Measurements from ENCODE around the gene RHCG. TPM values are rescaled to one million over a fixed set of nuclear protein-coding genes. Genes with fewer than 3 reads are reported as not detected.

RHCG gene
- total RNA-seq, 5 donors from 2014 or later (not counting 1 experiment from before 2014, with no cell fraction given), result not detected

DNA sequence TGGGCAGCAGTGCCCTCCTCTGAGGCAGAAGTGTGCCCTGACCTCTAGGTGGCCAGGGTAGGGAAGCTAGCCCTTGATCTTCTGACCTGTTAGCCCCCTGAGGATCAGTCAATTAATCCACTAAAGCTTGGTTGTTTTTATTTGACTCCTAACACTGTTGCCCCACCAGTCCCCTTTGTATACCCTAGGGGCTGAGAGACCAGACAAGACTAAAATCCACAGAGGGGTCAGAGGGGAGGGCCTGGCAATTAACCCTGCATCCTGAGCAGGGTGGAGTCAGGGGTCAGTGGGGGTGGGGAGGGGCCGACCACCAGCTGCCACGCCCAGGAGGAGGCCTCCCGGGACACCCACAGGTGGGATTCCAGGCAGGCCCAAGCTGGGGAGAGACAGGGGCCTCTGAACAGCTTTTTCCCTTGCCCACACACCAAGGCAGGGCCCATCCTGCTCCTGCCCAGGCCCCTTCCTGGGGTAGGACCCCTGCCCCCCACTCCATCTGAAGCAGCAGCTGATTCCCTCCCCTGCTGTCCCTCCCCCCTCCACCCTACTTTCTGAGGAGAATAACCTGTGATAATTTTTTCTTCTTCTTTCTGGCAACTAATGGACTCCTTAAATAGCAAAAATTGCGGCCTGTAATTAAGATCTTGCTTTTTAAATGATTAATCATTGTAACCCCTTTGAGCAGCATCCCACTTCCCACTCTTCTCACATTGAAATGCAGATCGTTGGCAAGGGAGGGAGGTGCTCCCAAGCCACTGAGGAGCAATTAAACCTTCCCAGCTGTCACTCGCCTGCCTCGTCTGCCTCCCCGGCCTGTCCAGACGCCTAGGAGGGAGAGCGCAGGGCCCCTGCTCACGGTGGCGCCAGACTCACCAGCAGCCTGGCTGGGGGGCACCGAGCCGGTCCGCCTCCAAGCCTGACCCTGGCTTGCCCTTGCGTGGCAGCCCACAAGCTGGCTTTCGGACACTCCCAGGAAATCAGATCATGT is 51.9 kb downstream of the RHCG start:
- Histone ChIP-seq H3K4me1 (ENCODE audit: control insufficient read depth in 1 of 2, extremely low read depth in 1 of 2, insufficient read depth in 2 of 2, low read length in 2 of 2) (no peaks in the 10 kb centered on the region), H3K36me3 (ENCODE audit: control insufficient read depth in 2 of 2, extremely low read depth in 1 of 2, insufficient read depth in 1 of 2, low read length in 1 of 2) (no peaks in the 10 kb centered on the region), H3K27me3 (replicated peaks in 1 of 2; ENCODE audit: control insufficient read depth in 2 of 2, extremely low read depth in 1 of 2, insufficient read depth in 2 of 2, low read length in 1 of 2) (peaks cover 7 to 63% of the 10 kb centered on the region in 2 experiments), H3K4me3 (ENCODE audit: control insufficient read depth in 1 of 2, extremely low read depth in 1 of 2, low read length in 1 of 2) (no peak overlapping the region), H3K27ac (ENCODE audit: low read length) (no peak overlapping the region), H3K9me3 (no peaks in the 10 kb centered on the region)
- Mint-ChIP-seq H3K4me3 (no peak overlapping the region), H3K4me1 (peaks cover 0 to 4% (median 0%) of the 10 kb centered on the region in 3 donors), H3K36me3 (no peaks in the 10 kb centered on the region), H3K9me3 (no peaks in the 10 kb centered on the region), H3K27ac (no peak overlapping the region), H3K27me3 (peaks cover 41 to 50% of the 10 kb centered on the region in 2 donors)
- ChIA-PET CTCF (interaction anchor here in 1 of 2 donors (0.7 kb wide), 1 partner anchor 16 kb away, joined by 3 read pairs; no protein-coding TSS in a partner anchor), POLR2A (no interaction called here)
- DNase-seq, result no peak
- no peak for ATAC-seq (replicated peaks in 1 of 4)
- 69% methylated on average over 11 of the region's 17 CpGs for WGBS (ENCODE audit: insufficient coverage)

DNA sequence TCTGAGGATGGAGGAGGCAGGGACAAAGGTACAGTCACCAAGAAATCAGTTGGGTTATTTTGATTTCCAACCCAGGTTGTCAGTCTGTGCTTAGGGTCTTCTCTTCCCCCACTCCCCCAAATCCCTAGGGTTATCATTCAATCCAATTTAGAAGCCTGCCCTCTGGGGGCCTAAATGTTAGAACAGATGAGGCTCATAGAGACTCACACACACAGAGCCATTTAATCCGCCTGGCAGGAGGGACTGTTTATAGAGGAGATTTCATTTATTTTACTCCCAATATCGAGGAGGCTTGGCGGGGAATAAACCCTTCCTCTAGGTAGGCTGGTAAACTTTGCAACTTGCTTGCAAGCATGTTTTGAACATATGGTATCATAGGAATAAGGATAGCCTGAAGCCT is 52.8 kb downstream of the RHCG start:
- Histone ChIP-seq H3K27me3 (replicated peaks in 1 of 2; ENCODE audit: control insufficient read depth in 2 of 2, extremely low read depth in 1 of 2, insufficient read depth in 2 of 2, low read length in 1 of 2) (peaks cover 5 to 61% of the 10 kb centered on the region in 2 experiments), H3K36me3 (ENCODE audit: control insufficient read depth in 2 of 2, extremely low read depth in 1 of 2, insufficient read depth in 1 of 2, low read length in 1 of 2) (no peaks in the 10 kb centered on the region), H3K27ac (ENCODE audit: low read length) (no peak overlapping the region), H3K9me3 (no peaks in the 10 kb centered on the region), H3K4me3 (ENCODE audit: control insufficient read depth in 1 of 2, extremely low read depth in 1 of 2, low read length in 1 of 2) (no peak overlapping the region), H3K4me1 (ENCODE audit: control insufficient read depth in 1 of 2, extremely low read depth in 1 of 2, insufficient read depth in 2 of 2, low read length in 2 of 2) (no peaks in the 10 kb centered on the region)
- no peak overlapping the region for H3K4me3 Mint-ChIP-seq
- peaks cover 45 to 56% of the 10 kb centered on the region in 2 donors for H3K27me3 Mint-ChIP-seq
- ChIA-PET POLR2A (no interaction called here), CTCF (no interaction called here)
- H3K9me3 Mint-ChIP-seq, result no peaks in the 10 kb centered on the region
- H3K4me1 Mint-ChIP-seq, result peaks cover 0 to 4% (median 0%) of the 10 kb centered on the region in 3 donors
- ATAC-seq (replicated peaks in 1 of 4), result no peak
- DNase-seq, result no peak
- H3K36me3 Mint-ChIP-seq, result no peaks in the 10 kb centered on the region
- no CpG with 5 or more reads among the region's 3 CpGs for WGBS (ENCODE audit: insufficient coverage)
- no peak overlapping the region for H3K27ac Mint-ChIP-seq

- Mint-ChIP-seq H3K4me1 (peaks cover 0 to 4% (median 0%) of the 10 kb centered on the region in 3 donors), H3K27me3 (peaks cover 43 to 54% of the 10 kb centered on the region in 2 donors)
- peak in 15 of 35 experiments; percentile 2 to 21 (median 13) for DNase-seq
These were observed 53.6 kb downstream of the RHCG start for GRCh38 chr15:89442671-89443307.

DNA sequence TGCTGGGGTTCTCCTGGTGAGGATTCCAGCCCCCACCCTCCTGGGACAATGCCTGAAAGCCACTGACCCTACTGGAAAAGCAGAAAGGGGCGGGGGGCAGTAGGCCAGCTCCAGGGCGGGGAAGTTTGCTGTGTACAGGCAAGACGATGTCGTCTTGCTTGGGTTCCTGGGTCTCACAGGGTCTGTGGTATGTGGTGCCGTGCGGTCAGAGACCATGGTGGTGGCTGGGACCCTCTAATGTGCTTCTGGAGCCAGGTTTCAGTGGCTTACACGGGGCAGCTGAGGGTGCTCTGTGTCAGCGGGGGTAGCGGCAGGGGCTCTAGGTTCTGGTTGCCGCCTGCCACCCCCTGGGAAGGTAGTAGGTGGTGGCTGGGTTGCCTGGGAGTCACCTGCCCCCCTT is 54.2 kb downstream of the RHCG start:
- H3K9me3 ChIP-seq, result no peaks in the 10 kb centered on the region
- Mint-ChIP-seq H3K9me3 (no peaks in the 10 kb centered on the region), H3K36me3 (no peaks in the 10 kb centered on the region), H3K27ac (no peak overlapping the region), H3K4me3 (no peak overlapping the region), H3K27me3 (peaks cover 43 to 50% of the 10 kb centered on the region in 2 donors), H3K4me1 (peaks cover 0 to 4% (median 0%) of the 10 kb centered on the region in 3 donors)
- no peak for ATAC-seq (replicated peaks in 1 of 4)
- no peak overlapping the region for H3K4me3 ChIP-seq (ENCODE audit: control insufficient read depth in 1 of 2, extremely low read depth in 1 of 2, low read length in 1 of 2)
- H3K4me1 ChIP-seq (ENCODE audit: control insufficient read depth in 1 of 2, extremely low read depth in 1 of 2, insufficient read depth in 2 of 2, low read length in 2 of 2), result no peaks in the 10 kb centered on the region
- H3K27me3 ChIP-seq (replicated peaks in 1 of 2; ENCODE audit: control insufficient read depth in 2 of 2, extremely low read depth in 1 of 2, insufficient read depth in 2 of 2, low read length in 1 of 2), result peaks cover 0 to 57% of the 10 kb centered on the region in 2 experiments
- H3K36me3 ChIP-seq (ENCODE audit: control insufficient read depth in 2 of 2, extremely low read depth in 1 of 2, insufficient read depth in 1 of 2, low read length in 1 of 2), result no peaks in the 10 kb centered on the region
- ChIA-PET CTCF (interaction anchor here in 1 of 2 donors (1.4 kb wide), 1 partner anchor 83 kb away, joined by 4 read pairs; no protein-coding TSS in a partner anchor), POLR2A (no interaction called here)
- no peak overlapping the region for H3K27ac ChIP-seq (ENCODE audit: low read length)
- DNase-seq, result no peak
- WGBS (ENCODE audit: insufficient coverage), result 78% methylated on average over 8 of the region's 10 CpGs

More at GRCh38 chr15:89442671-89443307, 53.6 kb downstream of the RHCG start:
- ChIA-PET CTCF (interaction anchor here in 1 of 2 donors (1.4 kb wide), 1 partner anchor 84 kb away, joined by 4 read pairs; no protein-coding TSS in a partner anchor), POLR2A (no interaction called here)
- Histone ChIP-seq H3K36me3 (ENCODE audit: control insufficient read depth in 2 of 2, extremely low read depth in 1 of 2, insufficient read depth in 1 of 2, low read length in 1 of 2) (no peaks in the 10 kb centered on the region), H3K27ac (ENCODE audit: low read length) (no peak overlapping the region), H3K4me1 (ENCODE audit: control insufficient read depth in 1 of 2, extremely low read depth in 1 of 2, insufficient read depth in 2 of 2, low read length in 2 of 2) (no peaks in the 10 kb centered on the region), H3K4me3 (ENCODE audit: control insufficient read depth in 1 of 2, extremely low read depth in 1 of 2, low read length in 1 of 2) (no peak overlapping the region), H3K9me3 (no peaks in the 10 kb centered on the region), H3K27me3 (replicated peaks in 1 of 2; ENCODE audit: control insufficient read depth in 2 of 2, extremely low read depth in 1 of 2, insufficient read depth in 2 of 2, low read length in 1 of 2) (peaks cover 0 to 61% of the 10 kb centered on the region in 2 experiments)
- H3K36me3 Mint-ChIP-seq, result no peaks in the 10 kb centered on the region
- WGBS (ENCODE audit: insufficient coverage), result 58% methylated on average over 11 of the region's 19 CpGs
- no peak for ATAC-seq (replicated peaks in 1 of 4)
- H3K9me3 Mint-ChIP-seq, result no peaks in the 10 kb centered on the region
- no peak overlapping the region for H3K4me3 Mint-ChIP-seq
- no peak overlapping the region for H3K27ac Mint-ChIP-seq

DNA sequence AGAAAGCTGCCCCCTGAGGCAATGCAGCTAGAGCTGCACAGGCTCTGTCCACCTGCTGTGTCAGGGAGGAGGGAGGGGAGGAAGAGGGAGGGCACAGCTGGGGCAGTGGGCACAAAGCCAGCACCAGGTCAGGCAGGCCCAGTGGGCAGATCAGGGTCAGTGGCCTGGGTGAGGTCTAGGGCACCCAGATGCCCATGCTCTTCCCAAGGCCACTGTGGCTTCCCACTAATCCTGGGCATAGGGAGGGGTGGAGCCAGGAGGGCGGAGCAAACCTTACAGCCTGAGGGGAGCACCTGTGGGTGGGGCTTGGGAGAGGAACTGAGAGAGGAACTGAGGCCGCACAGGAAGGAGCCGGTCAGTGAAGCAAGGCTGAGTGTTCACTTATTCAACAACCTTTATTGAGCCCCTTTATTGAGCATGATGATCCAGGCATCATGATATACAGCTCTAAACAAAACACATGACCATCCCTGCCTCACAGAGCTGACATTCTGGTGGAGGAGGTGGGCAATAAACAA is 55.0 kb downstream of the RHCG start:
- Mint-ChIP-seq H3K27ac (no peak overlapping the region), H3K27me3 (peaks cover 45 to 55% of the 10 kb centered on the region in 2 donors), H3K4me1 (peaks cover 0 to 4% (median 0%) of the 10 kb centered on the region in 3 donors), H3K36me3 (no peaks in the 10 kb centered on the region), H3K9me3 (no peaks in the 10 kb centered on the region), H3K4me3 (no peak overlapping the region)
- 100% methylated on average over 1 of the region's 3 CpGs for WGBS (ENCODE audit: insufficient coverage)
- Histone ChIP-seq H3K4me3 (ENCODE audit: control insufficient read depth in 1 of 2, extremely low read depth in 1 of 2, low read length in 1 of 2) (no peak overlapping the region), H3K9me3 (no peaks in the 10 kb centered on the region), H3K27me3 (replicated peaks in 1 of 2; ENCODE audit: control insufficient read depth in 2 of 2, extremely low read depth in 1 of 2, insufficient read depth in 2 of 2, low read length in 1 of 2) (peaks cover 0 to 62% of the 10 kb centered on the region in 2 experiments), H3K4me1 (ENCODE audit: control insufficient read depth in 1 of 2, extremely low read depth in 1 of 2, insufficient read depth in 2 of 2, low read length in 2 of 2) (no peaks in the 10 kb centered on the region), H3K27ac (ENCODE audit: low read length) (no peak overlapping the region), H3K36me3 (ENCODE audit: control insufficient read depth in 2 of 2, extremely low read depth in 1 of 2, insufficient read depth in 1 of 2, low read length in 1 of 2) (no peaks in the 10 kb centered on the region)
- ATAC-seq (replicated peaks in 1 of 4), result no peak
- POLR2A ChIA-PET, result no interaction called here
- CTCF ChIA-PET, result interaction anchor here in 1 of 2 donors (1.4 kb wide), 1 partner anchor 82 kb away, joined by 4 read pairs; no protein-coding TSS in a partner anchor
- DNase-seq, result peak in 1 of 35 experiments; percentile 11

DNA sequence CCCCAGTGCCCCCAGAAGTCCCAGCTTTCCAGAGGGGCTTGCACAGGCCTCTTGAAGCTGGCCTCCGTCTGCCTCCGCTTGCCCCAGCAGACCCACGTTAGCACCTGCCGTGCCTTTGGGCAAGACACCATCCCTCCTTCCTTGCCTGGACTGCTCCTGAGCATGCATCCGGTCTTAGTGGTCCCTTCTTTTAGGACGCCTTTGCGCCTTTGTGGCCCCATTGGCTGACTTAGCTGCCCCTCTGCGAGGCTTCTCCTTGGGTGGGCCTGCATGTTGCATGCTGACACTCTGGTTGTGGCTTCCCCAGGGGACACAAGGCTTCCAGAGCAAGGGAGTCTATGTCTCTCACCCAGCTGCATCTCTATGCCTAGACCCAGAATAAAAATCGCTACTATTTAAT is 56.6 kb downstream of the RHCG start:
- no peaks in the 10 kb centered on the region for H3K9me3 ChIP-seq
- Mint-ChIP-seq H3K4me3 (no peak overlapping the region), H3K4me1 (peaks cover 0 to 4% (median 0%) of the 10 kb centered on the region in 3 donors), H3K27ac (no peak overlapping the region), H3K36me3 (no peaks in the 10 kb centered on the region), H3K27me3 (peaks cover 37 to 51% of the 10 kb centered on the region in 2 donors), H3K9me3 (no peaks in the 10 kb centered on the region)
- no peaks in the 10 kb centered on the region for H3K4me1 ChIP-seq (ENCODE audit: control insufficient read depth in 1 of 2, extremely low read depth in 1 of 2, insufficient read depth in 2 of 2, low read length in 2 of 2)
- WGBS (ENCODE audit: insufficient coverage), result 86% methylated on average over 8 of the region's 9 CpGs
- POLR2A ChIA-PET, result no interaction called here
- peaks cover 0 to 65% of the 10 kb centered on the region in 2 experiments for H3K27me3 ChIP-seq (replicated peaks in 1 of 2; ENCODE audit: control insufficient read depth in 2 of 2, extremely low read depth in 1 of 2, insufficient read depth in 2 of 2, low read length in 1 of 2)
- no peak overlapping the region for H3K27ac ChIP-seq (ENCODE audit: low read length)
- ATAC-seq (replicated peaks in 1 of 4) (no peak), DNase-seq (no peak)
- no peak overlapping the region for H3K4me3 ChIP-seq (ENCODE audit: control insufficient read depth in 1 of 2, extremely low read depth in 1 of 2, low read length in 1 of 2)
- CTCF ChIA-PET, result no interaction called here
- H3K36me3 ChIP-seq (ENCODE audit: control insufficient read depth in 2 of 2, extremely low read depth in 1 of 2, insufficient read depth in 1 of 2, low read length in 1 of 2), result no peaks in the 10 kb centered on the region
